MM.1S (cell line): ENCODE measurements around the gene C16orf92.

Experiments
- DNase-seq: peaks from one replicate; pipeline ENCODE4 v3.0.0-alpha.2; 2015
- H2AFZ ChIP-seq: fragments of 300-600 bp; sonication (generic); 2 replicates; pipeline ENCODE4 v1.6.0; 2016; ENCODE audit warnings: antibody characterized with exemption, low read length
- H3F3A ChIP-seq: fragments of 300-600 bp; sonication (generic); 2 replicates; pipeline ENCODE4 v1.6.1; 2016; ENCODE audit warnings: mild to moderate bottlenecking, antibody characterized with exemption, low read length, moderate library complexity, mixed read lengths; ENCODE audit not compliant: insufficient read depth
- H3K27ac ChIP-seq: fragments of 300-600 bp; sonication (generic); 2 replicates; pipeline ENCODE4 v1.5.1; 2016; ENCODE audit warnings: mild to moderate bottlenecking, low read length
- H3K27me3 ChIP-seq: fragments of 300-600 bp; sonication (generic); replicated peaks from 2 replicates; pipeline ENCODE4 v1.6.0; 2016; ENCODE audit warnings: low read length; ENCODE audit not compliant: insufficient read depth
- H3K36me3 ChIP-seq: fragments of 300-600 bp; sonication (generic); replicated peaks from 2 replicates; pipeline ENCODE4 v1.6.1; 2016; ENCODE audit warnings: mild to moderate bottlenecking, low read length, mixed read lengths; ENCODE audit not compliant: insufficient read depth
- H3K4me1 ChIP-seq: fragments of 300-600 bp; sonication (generic); 2 replicates; pipeline ENCODE4 v1.6.1; 2016; ENCODE audit warnings: low read length, mixed read lengths
- H3K4me2 ChIP-seq: fragments of 300-600 bp; sonication (generic); 2 replicates; pipeline ENCODE4 v1.6.0; 2016; ENCODE audit warnings: low read depth, low read length
- H3K4me3 ChIP-seq: fragments of 300-600 bp; sonication (generic); 2 replicates; pipeline ENCODE4 v1.5.1; 2016; ENCODE audit warnings: low read length, mixed read lengths
- H3K79me2 ChIP-seq: fragments of 300-600 bp; sonication (generic); 2 replicates; pipeline ENCODE4 v1.6.1; 2016; ENCODE audit warnings: mixed run types, low read length, mixed read lengths
- H3K9ac ChIP-seq: fragments of 300-600 bp; sonication (generic); 2 replicates; pipeline ENCODE4 v1.6.1; 2016; ENCODE audit warnings: low read length, mixed read lengths
- H3K9me2 ChIP-seq: fragments of 300-600 bp; sonication (generic); replicated peaks from 2 replicates; pipeline ENCODE4 v1.6.1; 2016; ENCODE audit warnings: mild to moderate bottlenecking, low read length, mixed read lengths; ENCODE audit not compliant: insufficient read depth
- H3K9me3 ChIP-seq: fragments of 300-600 bp; sonication (generic); replicated peaks from 2 replicates; pipeline ENCODE4 v1.6.1; 2016; ENCODE audit warnings: mild to moderate bottlenecking, low read length, mixed read lengths; ENCODE audit not compliant: insufficient read depth
- H4K20me1 ChIP-seq: fragments of 300-600 bp; sonication (generic); 2 replicates; pipeline ENCODE4 v1.6.1; 2016; ENCODE audit warnings: mild to moderate bottlenecking, low read length, moderate library complexity, mixed read lengths; ENCODE audit not compliant: insufficient read depth
- EZH2 ChIP-seq: fragments of 300-600 bp; sonication (generic); optimal IDR thresholded peaks from 2 replicates; pipeline ENCODE3; 2017; ENCODE audit warnings: low read depth, mild to moderate bottlenecking, antibody characterized with exemption, low read length, mixed read lengths
- EZH2phosphoT487 ChIP-seq: fragments of 300-600 bp; sonication (generic); IDR thresholded peaks from 2 replicates; pipeline ENCODE4 v1.6.1; 2018; ENCODE audit warnings: antibody characterized with exemption, low read length
- TF ChIP-seq, protein P1 (sequence below): fragments of 300-600 bp; sonication (generic); IDR thresholded peaks from 2 replicates; pipeline ENCODE4 v1.5.1; 2016; ENCODE audit warnings: antibody characterized with exemption, low read length, mixed read lengths

The C16orf92 gene

DNA sequence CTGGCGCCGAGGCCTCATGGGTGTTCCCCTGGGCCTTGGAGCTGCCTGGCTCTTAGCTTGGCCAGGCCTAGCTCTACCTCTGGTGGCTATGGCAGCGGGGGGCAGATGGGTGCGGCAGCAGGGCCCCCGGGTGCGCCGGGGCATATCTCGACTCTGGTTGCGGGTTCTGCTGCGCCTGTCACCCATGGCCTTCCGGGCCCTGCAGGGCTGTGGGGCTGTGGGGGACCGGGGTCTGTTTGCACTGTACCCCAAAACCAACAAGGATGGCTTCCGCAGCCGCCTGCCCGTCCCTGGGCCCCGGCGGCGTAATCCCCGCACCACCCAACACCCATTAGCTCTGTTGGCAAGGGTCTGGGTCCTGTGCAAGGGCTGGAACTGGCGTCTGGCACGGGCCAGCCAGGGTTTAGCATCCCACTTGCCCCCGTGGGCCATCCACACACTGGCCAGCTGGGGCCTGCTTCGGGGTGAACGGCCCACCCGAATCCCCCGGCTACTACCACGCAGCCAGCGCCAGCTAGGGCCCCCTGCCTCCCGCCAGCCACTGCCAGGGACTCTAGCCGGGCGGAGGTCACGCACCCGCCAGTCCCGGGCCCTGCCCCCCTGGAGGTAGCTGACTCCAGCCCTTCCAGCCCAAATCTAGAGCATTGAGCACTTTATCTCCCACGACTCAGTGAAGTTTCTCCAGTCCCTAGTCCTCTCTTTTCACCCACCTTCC lies 35.5 kb upstream of the C16orf92 start:
- DNase-seq, result no peak
- no peaks in the 10 kb centered on the region for H3K9me3 ChIP-seq
- no peaks in the 10 kb centered on the region for H4K20me1 ChIP-seq
- H3K4me3 ChIP-seq, result no peak overlapping the region
- H3K36me3 ChIP-seq, result peaks cover 8% of the 10 kb centered on the region; the same call in 1 of the 2 replicates
- no peaks in the 10 kb centered on the region for H3K27me3 ChIP-seq
- H3K9me2 ChIP-seq, result no peaks in the 10 kb centered on the region
- H3K4me2 ChIP-seq, result no peak overlapping the region
- H3K79me2 ChIP-seq, result no peaks in the 10 kb centered on the region
- TF ChIP-seq EZH2phosphoT487 (no peak), EZH2 (no peak)
- TF ChIP-seq, protein P1, sequence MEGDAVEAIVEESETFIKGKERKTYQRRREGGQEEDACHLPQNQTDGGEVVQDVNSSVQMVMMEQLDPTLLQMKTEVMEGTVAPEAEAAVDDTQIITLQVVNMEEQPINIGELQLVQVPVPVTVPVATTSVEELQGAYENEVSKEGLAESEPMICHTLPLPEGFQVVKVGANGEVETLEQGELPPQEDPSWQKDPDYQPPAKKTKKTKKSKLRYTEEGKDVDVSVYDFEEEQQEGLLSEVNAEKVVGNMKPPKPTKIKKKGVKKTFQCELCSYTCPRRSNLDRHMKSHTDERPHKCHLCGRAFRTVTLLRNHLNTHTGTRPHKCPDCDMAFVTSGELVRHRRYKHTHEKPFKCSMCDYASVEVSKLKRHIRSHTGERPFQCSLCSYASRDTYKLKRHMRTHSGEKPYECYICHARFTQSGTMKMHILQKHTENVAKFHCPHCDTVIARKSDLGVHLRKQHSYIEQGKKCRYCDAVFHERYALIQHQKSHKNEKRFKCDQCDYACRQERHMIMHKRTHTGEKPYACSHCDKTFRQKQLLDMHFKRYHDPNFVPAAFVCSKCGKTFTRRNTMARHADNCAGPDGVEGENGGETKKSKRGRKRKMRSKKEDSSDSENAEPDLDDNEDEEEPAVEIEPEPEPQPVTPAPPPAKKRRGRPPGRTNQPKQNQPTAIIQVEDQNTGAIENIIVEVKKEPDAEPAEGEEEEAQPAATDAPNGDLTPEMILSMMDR, result no peak
- peaks cover 9% of the 10 kb centered on the region; the same call in 1 of the 2 replicates for H3F3A ChIP-seq
- H3K9ac ChIP-seq, result no peak overlapping the region
- H2AFZ ChIP-seq, result no peak overlapping the region
- H3K4me1 ChIP-seq, result no peaks in the 10 kb centered on the region
- no peak overlapping the region for H3K27ac ChIP-seq

DNA sequence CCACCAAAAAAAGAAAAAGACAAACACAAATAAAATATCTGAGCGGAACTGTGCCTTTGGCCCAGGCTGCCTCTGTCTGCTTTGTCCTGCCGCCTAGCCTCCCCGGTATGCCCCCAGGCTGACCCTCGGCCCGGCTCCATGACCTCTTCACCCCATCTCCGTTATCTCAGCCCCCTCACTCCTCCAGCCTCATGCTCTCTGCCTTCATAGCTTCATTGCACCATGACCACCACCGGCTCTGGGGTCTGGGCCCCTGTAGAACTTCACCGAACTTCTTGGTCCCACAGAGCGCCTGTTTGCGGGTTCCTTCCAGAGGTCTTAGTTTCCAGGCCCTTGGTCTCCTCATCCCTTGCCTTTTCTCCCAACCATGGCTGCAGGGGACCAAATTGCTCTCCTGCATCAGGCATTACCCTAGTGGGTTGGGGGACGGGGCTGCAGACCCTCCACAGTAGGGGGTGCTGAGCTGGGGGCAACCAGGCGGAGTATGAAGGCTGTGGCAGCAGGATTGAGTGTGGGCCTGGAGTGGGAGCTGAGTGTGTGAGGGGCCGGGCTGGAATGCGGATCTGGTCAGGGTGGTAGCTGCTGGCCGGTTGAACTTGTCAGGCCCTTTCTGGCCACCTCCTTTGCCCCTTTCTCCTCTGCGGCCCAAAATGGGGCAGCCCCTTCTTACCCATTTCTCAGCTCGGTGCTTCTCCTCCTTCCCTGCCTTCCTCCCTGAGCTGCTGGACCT lies 34.5 kb upstream of the C16orf92 start:
- no peak for DNase-seq
- Histone ChIP-seq H3K27ac (no peak overlapping the region), H3K79me2 (no peaks in the 10 kb centered on the region), H3K36me3 (peaks cover 6% of the 10 kb centered on the region; the same call in 1 of the 2 replicates), H3F3A (peaks cover 9% of the 10 kb centered on the region; the same call in 1 of the 2 replicates), H3K4me1 (no peaks in the 10 kb centered on the region), H3K4me3 (no peak overlapping the region), H3K27me3 (no peaks in the 10 kb centered on the region), H3K9ac (no peak overlapping the region), H3K9me2 (no peaks in the 10 kb centered on the region), H3K9me3 (no peaks in the 10 kb centered on the region), H4K20me1 (no peaks in the 10 kb centered on the region), H3K4me2 (no peak overlapping the region), H2AFZ (no peak overlapping the region)
- no peak for TF ChIP-seq EZH2phosphoT487
- TF ChIP-seq, protein P1, result no peak
- no peak for TF ChIP-seq EZH2

DNA sequence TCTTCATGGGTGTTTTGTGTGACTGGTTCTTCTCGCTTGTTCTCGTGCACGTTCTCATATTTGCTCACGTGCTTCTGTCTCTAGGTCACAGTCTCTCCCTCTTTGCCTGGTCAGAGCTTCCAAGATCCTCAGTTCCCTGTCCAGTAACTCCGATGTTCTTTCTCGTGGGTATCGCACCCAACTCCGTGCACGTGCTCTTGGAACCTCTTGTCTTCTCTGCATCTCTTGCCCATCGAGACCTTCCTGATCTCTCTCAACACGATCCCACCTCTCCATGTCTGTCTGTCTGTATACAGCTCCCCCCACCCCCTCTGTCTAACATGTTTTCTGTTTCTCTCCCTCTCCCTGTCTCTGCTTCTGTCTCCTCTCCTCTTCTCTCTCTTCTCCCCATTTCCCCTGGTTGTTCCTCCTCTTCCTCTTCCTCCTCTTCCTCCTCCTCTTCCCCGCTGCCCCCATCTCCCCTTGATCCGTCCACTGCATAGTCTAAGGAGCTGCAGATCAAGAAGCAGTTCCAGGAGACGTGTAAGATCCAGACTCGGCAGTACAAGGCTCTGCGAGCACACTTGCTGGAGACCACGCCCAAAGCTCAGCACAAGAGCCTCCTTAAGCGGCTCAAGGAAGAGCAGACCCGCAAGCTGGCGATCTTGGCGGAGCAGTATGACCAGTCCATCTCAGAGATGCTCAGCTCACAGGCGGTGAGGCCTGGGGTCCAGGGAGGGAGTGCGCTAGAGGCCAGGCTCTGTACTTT lies 33.7 kb upstream of the C16orf92 start:
- TF ChIP-seq EZH2 (no peak), EZH2phosphoT487 (no peak)
- TF ChIP-seq, protein P1, result no peak
- Histone ChIP-seq H3K27ac (no peak overlapping the region), H3K27me3 (no peaks in the 10 kb centered on the region), H3K4me3 (no peak overlapping the region), H3K79me2 (no peaks in the 10 kb centered on the region; the same call in 1 of the 2 replicates), H2AFZ (no peak overlapping the region), H3F3A (peaks cover 11% of the 10 kb centered on the region; the same call in 1 of the 2 replicates), H3K36me3 (no peaks in the 10 kb centered on the region), H4K20me1 (no peaks in the 10 kb centered on the region), H3K4me1 (peaks cover under 1% of the 10 kb centered on the region; the same call in 1 of the 2 replicates), H3K9me3 (no peaks in the 10 kb centered on the region), H3K9ac (no peak overlapping the region), H3K4me2 (no peak overlapping the region), H3K9me2 (no peaks in the 10 kb centered on the region)
- DNase-seq, result no peak
